Endodermal cell (in vitro differentiated cells): ENCODE results near the gene KCNJ11. TPM values are rescaled to one million over a fixed set of nuclear protein-coding genes. Genes with fewer than 3 reads are reported as not detected.

Experiments used
- DNase-seq: peaks from one replicate; pipeline ENCODE4 v3.0.0-alpha.2; 2017
- H3K27ac ChIP-seq: 2 replicates; pipeline ENCODE4 v1.5.1; 2013; ENCODE audit warnings: mild to moderate bottlenecking, low read depth, low read length, moderate library complexity
- H3K27me3 ChIP-seq: 2 replicates; pipeline ENCODE4 v1.6.1; 2013; ENCODE audit warnings: mild to moderate bottlenecking, low read length, moderate library complexity; ENCODE audit not compliant: insufficient read depth, control insufficient read depth, poor library complexity, severe bottlenecking
- H3K36me3 ChIP-seq: 2 replicates; pipeline ENCODE4 v1.7.0; 2013; ENCODE audit warnings: mild to moderate bottlenecking, low read length, moderate library complexity; ENCODE audit not compliant: control insufficient read depth, insufficient read depth
- H3K4me1 ChIP-seq: one replicate; pipeline ENCODE4 v1.7.0; 2013; ENCODE audit warnings: low read length; ENCODE audit not compliant: control insufficient read depth, insufficient read depth
- H3K4me3 ChIP-seq: 2 replicates; pipeline ENCODE4 v1.5.1; 2013; ENCODE audit warnings: mild to moderate bottlenecking, low read length, moderate library complexity
- H3K9ac ChIP-seq: 2 replicates; pipeline ENCODE4 v1.6.1; 2013; ENCODE audit warnings: mild to moderate bottlenecking, low read length, moderate library complexity; ENCODE audit not compliant: poor library complexity, severe bottlenecking; ENCODE audit errors: extremely low read depth
- H3K9me3 ChIP-seq: 2 replicates; pipeline ENCODE4 v1.6.1; 2013; ENCODE audit warnings: mild to moderate bottlenecking, low read length, moderate library complexity; ENCODE audit not compliant: control insufficient read depth
- H3K27ac Mint-ChIP-seq: 2 replicates; pipeline ENCODE4 v1.8.0; 2020; ENCODE audit warnings: mixed read lengths
- H3K27me3 Mint-ChIP-seq: 2 replicates; pipeline ENCODE4 v1.8.0; 2021; ENCODE audit warnings: mild to moderate bottlenecking, mixed read lengths; ENCODE audit not compliant: insufficient read depth
- H3K36me3 Mint-ChIP-seq: 2 replicates; pipeline ENCODE4 v1.8.0; 2020; ENCODE audit warnings: low read depth, mixed read lengths
- H3K4me1 Mint-ChIP-seq: 2 replicates; pipeline ENCODE4 v1.8.0; 2020; ENCODE audit warnings: mixed read lengths
- H3K4me3 Mint-ChIP-seq: 2 replicates; pipeline ENCODE4 v1.8.0; 2020; ENCODE audit warnings: mild to moderate bottlenecking, moderate library complexity, mixed read lengths
- H3K9me3 Mint-ChIP-seq: 2 replicates; pipeline ENCODE4 v1.8.0; 2020; ENCODE audit warnings: mild to moderate bottlenecking, mixed read lengths
- WGBS, 2 experiments: methylation state at CpG; one replicate each; pipeline versions ENCODE4 v1.1.5 to v1.1.7; 2013; ENCODE audit warnings: missing lambda C conversion rate in 2 of 2, mixed read lengths in 1 of 2; ENCODE audit not compliant: insufficient coverage in 1 of 2, insufficient read length in 1 of 2; 5-methylcytosine and 5-hydroxymethylcytosine counted together
- total RNA-seq, 2 donors: library from RNA; stranded (reverse); fragmentation: NEBNext Ultra II Directional in 1 of 2; extraction: Animal tissue kit (Norgen Biotek cat#: 25700) in 1 of 2; gene quantifications; 2 replicates in 1 of 2; 3 replicates in 1 of 2; pipeline ENCODE4 v1.2.1, GENCODE V29; 2021
- TF ChIP-seq, protein P1 (sequence below): fragments of 200-600 bp; sonication (generic); conservative IDR thresholded peaks from 2 replicates; pipeline ENCODE4 v1.5.0; 2021; ENCODE audit warnings: antibody characterized with exemption, mild to moderate bottlenecking

The KCNJ11 gene
- total RNA-seq, 2 donors from 2014 or later, result 2.2 to 5.3 TPM

DNA sequence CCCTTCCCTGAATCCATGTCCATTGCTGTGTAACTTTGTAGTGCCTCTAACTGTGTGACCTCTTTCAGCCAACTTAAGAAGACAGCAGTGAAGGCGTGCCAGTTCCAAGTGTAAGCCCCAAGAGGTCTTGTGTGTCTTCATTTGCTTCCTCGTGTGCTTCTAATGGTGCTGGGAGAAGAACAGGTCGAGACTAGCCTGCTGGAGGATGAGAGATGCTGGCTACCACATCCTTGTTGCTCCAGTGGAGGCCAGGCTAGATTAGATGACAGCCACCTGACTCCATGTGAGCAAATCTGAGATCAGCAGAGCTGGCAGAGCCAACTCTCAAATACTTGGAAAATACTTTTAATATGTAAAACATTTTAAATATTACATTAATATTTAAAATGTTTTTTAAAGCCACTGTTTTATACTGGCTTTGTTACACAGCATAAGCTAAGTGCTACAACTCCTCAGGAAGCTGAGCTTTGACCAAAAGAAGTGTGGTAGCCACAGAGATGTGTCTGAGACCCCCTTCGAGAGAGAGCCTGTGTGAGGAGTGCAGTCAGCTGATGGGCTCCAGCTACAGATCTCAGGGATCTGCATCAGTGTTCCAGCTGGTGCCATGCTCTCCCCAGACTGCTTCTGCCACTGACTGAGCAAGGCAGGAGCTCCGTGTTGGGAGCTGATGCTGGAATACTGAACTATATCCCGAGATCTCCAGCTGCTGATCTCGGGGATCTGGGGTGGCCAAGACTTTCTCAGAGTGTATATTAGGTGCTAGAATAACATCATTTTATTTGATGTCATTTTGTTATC, 8.9 kb downstream of the KCNJ11 start:
- 87 to 100% methylated on average over 3 to 7 of the region's 7 CpGs for WGBS, 2 experiments
- no peaks in the 10 kb centered on the region for H3K36me3 ChIP-seq
- no peak overlapping the region for H3K27ac ChIP-seq
- Mint-ChIP-seq H3K36me3 (no peaks in the 10 kb centered on the region), H3K27ac (no peak overlapping the region), H3K4me1 (no peaks in the 10 kb centered on the region), H3K4me3 (no peak overlapping the region), H3K9me3 (peaks cover 22% of the 10 kb centered on the region), H3K27me3 (peaks cover 2% of the 10 kb centered on the region)
- no peaks in the 10 kb centered on the region for H3K4me1 ChIP-seq
- H3K27me3 ChIP-seq, result no peaks in the 10 kb centered on the region
- TF ChIP-seq, protein P1, sequence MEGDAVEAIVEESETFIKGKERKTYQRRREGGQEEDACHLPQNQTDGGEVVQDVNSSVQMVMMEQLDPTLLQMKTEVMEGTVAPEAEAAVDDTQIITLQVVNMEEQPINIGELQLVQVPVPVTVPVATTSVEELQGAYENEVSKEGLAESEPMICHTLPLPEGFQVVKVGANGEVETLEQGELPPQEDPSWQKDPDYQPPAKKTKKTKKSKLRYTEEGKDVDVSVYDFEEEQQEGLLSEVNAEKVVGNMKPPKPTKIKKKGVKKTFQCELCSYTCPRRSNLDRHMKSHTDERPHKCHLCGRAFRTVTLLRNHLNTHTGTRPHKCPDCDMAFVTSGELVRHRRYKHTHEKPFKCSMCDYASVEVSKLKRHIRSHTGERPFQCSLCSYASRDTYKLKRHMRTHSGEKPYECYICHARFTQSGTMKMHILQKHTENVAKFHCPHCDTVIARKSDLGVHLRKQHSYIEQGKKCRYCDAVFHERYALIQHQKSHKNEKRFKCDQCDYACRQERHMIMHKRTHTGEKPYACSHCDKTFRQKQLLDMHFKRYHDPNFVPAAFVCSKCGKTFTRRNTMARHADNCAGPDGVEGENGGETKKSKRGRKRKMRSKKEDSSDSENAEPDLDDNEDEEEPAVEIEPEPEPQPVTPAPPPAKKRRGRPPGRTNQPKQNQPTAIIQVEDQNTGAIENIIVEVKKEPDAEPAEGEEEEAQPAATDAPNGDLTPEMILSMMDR, result no peak
- H3K9ac ChIP-seq, result no peak overlapping the region
- no peak for DNase-seq
- H3K4me3 ChIP-seq, result no peak overlapping the region
- no peaks in the 10 kb centered on the region for H3K9me3 ChIP-seq

DNA sequence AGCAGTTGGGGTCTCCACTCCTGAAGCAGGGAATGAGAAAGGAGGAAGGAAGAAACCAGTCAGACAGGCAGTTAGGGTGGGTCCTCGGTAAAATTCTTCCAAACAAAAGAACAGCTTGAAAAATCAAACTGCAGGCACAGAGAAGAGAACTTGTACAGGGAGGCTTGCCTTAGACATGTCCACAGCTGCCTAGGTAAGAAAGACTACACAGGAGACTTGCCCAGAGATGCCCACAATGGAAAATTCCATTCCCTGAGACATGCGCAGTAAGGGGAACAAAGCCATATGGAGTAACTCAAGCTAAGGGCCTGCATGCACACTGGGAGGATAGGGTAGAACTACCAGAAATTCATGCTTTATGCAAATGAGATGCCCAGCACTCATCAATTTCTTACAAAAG, 9.8 kb downstream of the KCNJ11 start:
- no peaks in the 10 kb centered on the region for H3K4me1 ChIP-seq

DNA sequence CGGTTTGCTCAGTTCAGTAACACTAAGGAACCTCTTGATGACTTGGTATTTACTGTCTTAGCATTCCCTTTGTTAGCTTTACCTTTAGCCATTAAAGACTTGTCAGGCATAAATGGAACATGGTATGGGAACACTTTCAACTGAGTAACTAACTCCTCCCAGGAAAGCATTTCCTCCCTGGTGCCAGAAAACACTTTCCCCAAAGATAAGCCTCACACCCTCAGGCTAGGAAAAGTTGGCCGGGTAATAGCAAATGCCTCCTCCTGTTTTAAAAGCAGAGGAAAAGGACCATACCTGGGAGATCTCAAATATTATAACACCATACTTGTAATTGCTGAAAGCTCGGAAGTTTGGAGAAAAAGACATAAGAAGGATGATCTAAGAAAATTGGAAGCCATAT, 12.0 kb downstream of the KCNJ11 start:
- no peak overlapping the region for H3K27ac ChIP-seq
- 83 to 86% methylated on average over 1 to 3 of the region's 3 CpGs for WGBS, 2 experiments
- no peaks in the 10 kb centered on the region for H3K36me3 ChIP-seq
- no peaks in the 10 kb centered on the region for H3K4me1 Mint-ChIP-seq
- no peak overlapping the region for H3K27ac Mint-ChIP-seq
- DNase-seq, result no peak
- H3K27me3 Mint-ChIP-seq, result peaks cover 5% of the 10 kb centered on the region
- H3K9me3 ChIP-seq, result peaks cover 30% of the 10 kb centered on the region
- no peak overlapping the region for H3K4me3 Mint-ChIP-seq
- no peak overlapping the region for H3K9ac ChIP-seq
- H3K27me3 ChIP-seq, result no peaks in the 10 kb centered on the region
- no peaks in the 10 kb centered on the region for H3K36me3 Mint-ChIP-seq
- H3K4me1 ChIP-seq, result no peaks in the 10 kb centered on the region
- peaks cover 50% of the 10 kb centered on the region for H3K9me3 Mint-ChIP-seq
- TF ChIP-seq, protein P1, result no peak
- no peak overlapping the region for H3K4me3 ChIP-seq

More for the DNA sequence above, 9.8 kb downstream of the KCNJ11 start:
- no peak overlapping the region for H3K27ac ChIP-seq
- TF ChIP-seq, protein P1, result no peak
- peaks cover 9% of the 10 kb centered on the region for H3K9me3 ChIP-seq
- H3K27me3 Mint-ChIP-seq, result peaks cover 2% of the 10 kb centered on the region
- H3K36me3 ChIP-seq, result no peaks in the 10 kb centered on the region
- no peak overlapping the region for H3K4me3 ChIP-seq
- no peaks in the 10 kb centered on the region for H3K36me3 Mint-ChIP-seq
- no peak overlapping the region for H3K27ac Mint-ChIP-seq
- WGBS, 2 experiments, result 93 to 97% methylated on average over 2 of the region's 2 CpGs
- H3K4me3 Mint-ChIP-seq, result no peak overlapping the region
- no peaks in the 10 kb centered on the region for H3K27me3 ChIP-seq
- H3K9ac ChIP-seq, result no peak overlapping the region
- DNase-seq, result no peak
- no peaks in the 10 kb centered on the region for H3K4me1 Mint-ChIP-seq
- peaks cover 28% of the 10 kb centered on the region for H3K9me3 Mint-ChIP-seq
